ENCODE measurements around the gene TMSB4X.
"Not testable (repeated sequence)": the region's sequence is repeated elsewhere in the genome, so short reads cannot be mapped to it uniquely, and the experiment has no call there.

Gene TMSB4X

DNA sequence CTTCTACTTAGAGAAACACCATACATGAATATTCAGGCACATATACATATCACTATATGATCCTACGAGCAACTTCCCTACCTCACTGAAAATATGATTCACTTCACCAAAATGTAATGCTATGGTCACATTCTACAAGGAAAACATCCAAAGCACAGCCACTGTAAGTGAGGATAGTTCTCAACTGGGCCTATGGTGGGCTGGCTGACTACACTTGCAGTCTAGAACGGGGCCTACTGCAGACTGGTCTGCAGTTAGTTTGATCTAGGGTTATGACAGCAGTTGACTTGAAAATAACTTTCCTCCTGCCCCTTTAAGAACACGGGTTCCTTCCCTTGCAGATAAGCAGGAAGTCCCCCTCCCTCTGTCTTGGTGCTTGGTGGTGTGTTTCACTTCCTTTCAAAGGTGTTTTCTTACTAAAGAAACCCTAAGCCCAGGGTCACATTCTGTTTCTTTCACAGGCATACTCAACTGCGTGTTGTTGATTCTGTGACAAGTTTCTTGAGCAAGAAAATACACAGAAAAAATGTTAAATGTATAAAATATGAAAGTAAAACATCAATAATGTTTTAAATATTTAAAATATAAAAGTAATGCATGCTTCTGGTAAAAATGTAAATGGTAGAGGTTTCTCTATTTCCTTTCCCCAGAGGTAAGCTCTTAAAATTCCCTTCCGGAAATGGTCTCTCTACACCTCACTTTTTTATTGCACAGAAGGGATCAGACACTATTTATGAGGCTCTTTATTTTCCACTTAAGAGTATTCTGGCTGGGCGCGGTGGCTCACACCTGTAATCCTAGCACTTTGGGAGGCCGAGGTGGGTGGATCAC lies 18.0 kb upstream of the TMSB4X start:
- DNase-seq (ENCODE audit: low read depth), result peak; percentile 91
- H3K4me3 ChIP-seq (ENCODE audit: low read depth, low read length), result peak overlapping the region; percentile 71
- TF ChIP-seq, protein P1, sequence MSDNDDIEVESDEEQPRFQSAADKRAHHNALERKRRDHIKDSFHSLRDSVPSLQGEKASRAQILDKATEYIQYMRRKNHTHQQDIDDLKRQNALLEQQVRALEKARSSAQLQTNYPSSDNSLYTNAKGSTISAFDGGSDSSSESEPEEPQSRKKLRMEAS (IDR thresholded peaks at IDR 0.05; ENCODE audit: low read depth, low read length), result peak; percentile 62
- TF ChIP-seq POLR2A (IDR thresholded peaks at IDR 0.05; ENCODE audit: extremely low read depth, insufficient read length), result peak; percentile 38
- TF ChIP-seq MYC (IDR thresholded peaks at IDR 0.05; ENCODE audit: low read depth, low read length), result peak; percentile 66
- no peak for TF ChIP-seq CTCF (IDR thresholded peaks at IDR 0.05; ENCODE audit: low read depth, low read length)

- H3K4me3 ChIP-seq (ENCODE audit: low read depth, low read length), result no peak overlapping the region
- TF ChIP-seq CTCF (IDR thresholded peaks at IDR 0.05; ENCODE audit: low read depth, low read length) (no peak), MYC (IDR thresholded peaks at IDR 0.05; ENCODE audit: low read depth, low read length) (no peak), POLR2A (IDR thresholded peaks at IDR 0.05; ENCODE audit: extremely low read depth, insufficient read length) (no peak)
- TF ChIP-seq, protein P1 (IDR thresholded peaks at IDR 0.05; ENCODE audit: low read depth, low read length), result no peak
- no peak for DNase-seq (ENCODE audit: low read depth)
These were observed 16.9 kb upstream of the TMSB4X start for GRCh38 chrX:12958059-12958458.

GRCh38 chrX:12958461-12958860 lies 16.4 kb upstream of the TMSB4X start:
- H3K4me3 ChIP-seq (ENCODE audit: low read depth, low read length), result no peak overlapping the region
- no peak for TF ChIP-seq MYC (IDR thresholded peaks at IDR 0.05; ENCODE audit: low read depth, low read length)
- no peak for DNase-seq (ENCODE audit: low read depth)

DNA sequence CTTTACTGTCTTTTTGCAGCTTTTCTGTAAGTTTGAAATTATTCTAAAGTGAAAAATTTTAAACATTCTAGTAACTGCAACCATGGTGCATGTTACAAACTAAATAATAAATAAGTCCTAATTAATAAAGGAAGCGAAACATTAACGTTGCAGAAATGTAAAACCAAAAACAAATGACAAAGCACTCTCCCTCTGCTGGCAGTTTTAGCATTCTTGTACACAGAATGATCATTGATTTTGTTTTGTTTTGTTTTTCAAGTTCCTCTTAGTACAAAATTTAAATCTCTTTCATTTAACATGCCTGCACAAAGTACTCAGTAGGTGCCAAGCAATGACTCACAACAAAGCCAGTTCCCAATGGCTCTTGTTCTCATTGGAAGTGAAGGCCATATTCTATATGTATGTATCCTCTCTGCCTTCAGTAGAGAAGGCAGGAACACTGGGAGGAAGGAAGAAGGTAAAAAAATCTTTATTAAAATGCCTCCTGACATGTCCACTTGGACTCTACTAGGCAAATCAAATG lies 13.7 kb upstream of the TMSB4X start:
- no peak overlapping the region for H3K4me3 ChIP-seq (ENCODE audit: low read depth, low read length)
- TF ChIP-seq POLR2A (IDR thresholded peaks at IDR 0.05; ENCODE audit: extremely low read depth, insufficient read length), result no peak
- TF ChIP-seq CTCF (IDR thresholded peaks at IDR 0.05; ENCODE audit: low read depth, low read length), result no peak
- TF ChIP-seq MYC (IDR thresholded peaks at IDR 0.05; ENCODE audit: low read depth, low read length), result no peak
- TF ChIP-seq, protein P1 (IDR thresholded peaks at IDR 0.05; ENCODE audit: low read depth, low read length), result no peak
- no peak for DNase-seq (ENCODE audit: low read depth)

DNA sequence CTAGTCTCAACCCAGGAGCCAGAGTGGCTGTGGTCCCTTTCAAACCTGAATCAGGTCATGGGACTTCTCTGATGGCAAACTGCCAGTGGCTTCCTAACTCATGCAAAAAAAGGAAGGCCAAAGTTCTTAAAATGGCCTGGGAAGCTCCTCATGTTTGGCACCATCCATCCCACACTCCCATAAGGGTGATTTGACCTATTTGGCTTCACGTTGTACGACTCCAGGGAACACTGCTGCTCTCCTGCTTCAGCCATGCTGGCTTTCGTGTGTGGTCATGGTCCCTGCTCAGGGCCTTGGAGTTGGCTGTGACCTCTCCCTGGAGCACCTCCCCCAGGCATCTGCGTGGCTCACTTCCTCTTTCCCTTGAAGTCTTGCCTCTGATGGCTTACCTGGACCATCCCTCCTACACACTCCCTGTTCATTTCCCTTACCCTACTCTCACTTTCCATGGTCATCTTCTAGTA lies 12.8 kb upstream of the TMSB4X start:
- DNase-seq (ENCODE audit: low read depth), result no peak
- TF ChIP-seq MYC (IDR thresholded peaks at IDR 0.05; ENCODE audit: low read depth, low read length) (no peak), CTCF (IDR thresholded peaks at IDR 0.05; ENCODE audit: low read depth, low read length) (no peak), POLR2A (IDR thresholded peaks at IDR 0.05; ENCODE audit: extremely low read depth, insufficient read length) (no peak)
- TF ChIP-seq, protein P1 (IDR thresholded peaks at IDR 0.05; ENCODE audit: low read depth, low read length), result no peak
- H3K4me3 ChIP-seq (ENCODE audit: low read depth, low read length), result no peak overlapping the region

GRCh38 chrX:12963210-12963850 lies 11.6 kb upstream of the TMSB4X start:
- not testable (repeated sequence) for H3K4me3 ChIP-seq (ENCODE audit: low read depth, low read length); DNase-seq (ENCODE audit: low read depth)
